ENCODE results near the gene KDM4B. TPM values are rescaled to one million over a fixed set of nuclear protein-coding genes. Genes with fewer than 3 reads are reported as not detected.

Gene KDM4B
- total RNA-seq, 1 donor from 2014 or later: 27.6 TPM

- DNase-seq (ENCODE audit: low spot score): no peak
- intact Hi-C loops (cut with DNase I): no loop called here
These were observed 72.9 kb downstream of the KDM4B start for GRCh38 chr19:5041913-5042187.

GRCh38 chr19:5042556-5042955 lies 73.6 kb downstream of the KDM4B start:
- intact Hi-C loops (cut with DNase I): no loop called here
- no peak for DNase-seq (ENCODE audit: low spot score)

DNA sequence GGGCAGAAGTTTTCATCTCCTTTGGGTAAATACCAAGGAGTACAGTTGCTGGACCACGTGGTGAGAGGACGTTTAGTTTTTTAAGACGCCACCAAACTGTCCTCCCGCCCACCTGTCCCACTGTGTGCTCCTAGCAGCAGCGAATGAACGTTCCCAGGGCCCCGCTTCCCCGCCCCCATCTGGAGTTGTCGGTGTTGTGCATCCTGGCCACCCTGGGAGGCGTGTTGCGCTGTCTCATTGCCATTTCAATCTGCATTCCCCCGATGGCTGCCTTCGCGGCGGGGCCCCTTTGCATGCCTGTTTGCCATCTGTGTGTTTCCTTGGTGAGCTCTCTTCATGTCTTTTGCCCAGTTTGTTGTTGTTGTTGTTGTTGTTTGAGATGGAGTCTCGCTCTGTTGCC lies 76.1 kb downstream of the KDM4B start:
- no peak for DNase-seq (ENCODE audit: low spot score)
- intact Hi-C loops (cut with DNase I): loop anchor here (5.0 kb wide), 2 partner anchors 97 to 532 kb away; no protein-coding TSS in a partner anchor

GRCh38 chr19:5045956-5046338 lies 77.0 kb downstream of the KDM4B start:
- intact Hi-C loops (cut with DNase I): loop anchor here (5.0 kb wide), 2 partner anchors 96 to 531 kb away; no protein-coding TSS in a partner anchor
- no peak for DNase-seq (ENCODE audit: low spot score)

- intact Hi-C loops (cut with DNase I): loop anchor here (5.0 kb wide), 2 partner anchors 96 to 531 kb away; no protein-coding TSS in a partner anchor
- no peak for DNase-seq (ENCODE audit: low spot score)
These were observed 77.6 kb downstream of the KDM4B start for GRCh38 chr19:5046339-5047039.

GRCh38 chr19:5047251-5047935 lies 78.5 kb downstream of the KDM4B start:
- DNase-seq (ENCODE audit: low spot score): no peak
- intact Hi-C loops (cut with DNase I): loop anchor here (5.0 kb wide), 2 partner anchors 95 to 530 kb away; no protein-coding TSS in a partner anchor

GRCh38 chr19:5048091-5048726 lies 79.3 kb downstream of the KDM4B start:
- intact Hi-C loops (cut with DNase I): loop anchor here (5.0 kb wide), 2 partner anchors 94 to 529 kb away; no protein-coding TSS in a partner anchor
- no peak for DNase-seq (ENCODE audit: low spot score)

GRCh38 chr19:5048727-5049553 lies 80.0 kb downstream of the KDM4B start:
- intact Hi-C loops (cut with DNase I): loop anchor here (5.0 kb wide), 2 partner anchors 93 to 528 kb away; no protein-coding TSS in a partner anchor
- no peak for DNase-seq (ENCODE audit: low spot score)

DNA sequence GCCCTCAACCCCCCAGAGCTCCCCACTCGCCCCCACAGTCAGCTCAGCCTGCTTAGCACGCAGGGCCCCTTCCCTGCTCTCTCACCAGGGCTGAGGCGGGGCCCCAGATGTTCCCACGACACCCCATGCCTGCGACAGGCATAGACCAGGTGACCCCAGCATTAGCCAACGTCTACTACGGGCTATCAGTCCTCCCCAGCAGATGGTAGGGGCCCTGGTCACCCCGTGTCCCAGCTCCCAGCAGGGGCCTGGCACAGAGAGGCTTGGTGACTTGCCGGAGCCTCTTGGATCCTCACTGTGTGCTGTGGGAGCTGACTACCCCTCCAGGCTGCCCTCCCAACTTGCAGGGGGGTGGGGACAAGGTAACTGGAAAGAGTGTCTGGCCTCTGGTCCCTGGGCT lies 80.6 kb downstream of the KDM4B start:
- DNase-seq (ENCODE audit: low spot score): no peak
- intact Hi-C loops (cut with DNase I): loop anchor here (5.0 kb wide), 2 partner anchors 93 to 528 kb away; no protein-coding TSS in a partner anchor

DNA sequence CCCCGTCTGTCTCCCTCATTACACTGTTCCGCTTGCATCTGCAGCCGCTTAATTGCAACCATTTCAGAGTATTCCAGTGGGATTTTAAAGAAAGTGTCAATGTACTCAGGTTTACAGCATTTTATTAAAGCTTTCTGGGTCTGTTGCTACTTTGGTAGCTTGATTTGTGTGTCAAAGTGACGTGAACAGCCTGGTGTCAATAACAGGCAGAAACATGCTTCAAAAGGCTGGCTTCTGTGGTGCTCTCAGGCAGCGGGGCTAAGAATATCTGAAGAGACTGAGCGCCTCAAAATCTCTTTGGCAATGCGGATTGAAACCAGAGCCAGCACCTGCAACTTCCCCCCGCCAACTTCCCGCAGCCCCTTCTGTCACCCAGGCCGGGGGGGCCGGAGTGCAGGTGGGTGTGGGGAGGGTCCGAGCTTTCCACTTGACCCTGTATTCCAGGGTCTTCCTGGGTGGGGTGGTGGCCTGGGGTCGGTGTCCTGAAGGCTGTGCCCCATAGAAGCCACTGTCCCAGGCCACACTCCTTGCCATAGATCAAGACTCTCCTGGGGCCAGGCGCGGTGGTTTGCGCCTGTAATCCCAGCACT lies 81.2 kb downstream of the KDM4B start:
- DNase-seq (ENCODE audit: low spot score): no peak
- intact Hi-C loops (cut with DNase I): no loop called here

DNA sequence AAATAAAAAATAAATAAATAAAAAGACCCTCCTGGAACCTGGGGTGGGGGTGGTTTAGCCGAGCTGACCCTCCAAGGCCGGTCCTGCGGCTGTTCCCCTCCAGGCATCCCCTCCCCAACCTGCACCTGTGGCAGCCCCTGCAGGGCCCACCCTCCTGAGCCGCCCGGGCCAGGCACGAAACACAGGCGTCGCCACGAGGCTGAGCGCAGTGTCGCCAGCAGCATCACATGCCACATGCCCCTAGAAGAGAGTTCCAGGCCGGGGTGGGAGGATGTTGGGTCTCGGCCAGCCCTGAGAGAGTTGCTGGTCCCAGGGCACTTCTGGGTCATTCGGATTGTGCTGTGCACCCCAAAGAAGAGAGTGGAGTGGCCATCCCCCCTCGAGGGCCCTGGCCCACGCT lies 82.0 kb downstream of the KDM4B start:
- intact Hi-C loops (cut with DNase I): no loop called here
- DNase-seq (ENCODE audit: low spot score): no peak

DNA sequence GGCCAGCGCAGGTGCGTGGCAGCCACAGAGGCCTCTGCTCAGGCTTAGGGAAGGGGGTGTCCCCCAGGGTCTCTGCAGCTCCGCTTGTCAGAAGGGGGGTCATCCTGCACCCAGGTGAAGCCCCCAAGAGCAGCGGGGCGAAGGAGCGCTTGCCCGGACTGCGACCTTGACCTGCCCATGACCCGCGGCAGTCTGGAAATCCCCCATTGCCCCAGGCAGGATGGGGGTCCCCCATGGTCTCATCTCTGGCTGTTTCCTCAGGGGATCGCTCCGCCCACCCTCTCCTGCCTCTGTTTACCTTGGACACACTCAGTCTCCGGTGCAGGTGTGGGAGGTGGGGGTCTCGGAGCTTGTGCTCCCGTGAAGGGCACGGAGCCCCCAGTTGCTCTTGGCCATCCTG lies 82.7 kb downstream of the KDM4B start:
- intact Hi-C loops (cut with DNase I): no loop called here

DNA sequence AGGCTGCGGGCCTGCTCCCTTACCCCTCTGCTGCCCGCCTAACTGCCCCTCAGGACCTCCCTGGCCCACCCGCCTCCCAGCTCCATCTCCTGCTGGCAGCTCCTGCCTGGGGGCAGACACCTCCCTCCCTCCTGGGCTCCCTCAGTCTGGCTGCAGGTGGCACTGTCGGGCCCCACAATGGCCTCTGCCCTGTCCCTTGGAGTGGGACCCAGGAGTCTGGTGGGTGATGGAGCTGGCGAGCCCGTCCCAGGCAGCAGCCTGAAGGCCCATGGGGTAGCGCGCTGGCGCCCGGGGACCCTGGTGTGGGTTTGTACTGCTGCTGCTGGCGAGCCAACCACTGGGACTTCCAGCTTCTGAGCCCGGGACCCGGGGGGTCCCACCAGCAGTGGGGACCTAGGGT lies 83.6 kb downstream of the KDM4B start:
- intact Hi-C loops (cut with DNase I): no loop called here
- no peak for DNase-seq (ENCODE audit: low spot score)

More for the DNA sequence above, 82.7 kb downstream of the KDM4B start:
- no peak for DNase-seq (ENCODE audit: low spot score)

DNA sequence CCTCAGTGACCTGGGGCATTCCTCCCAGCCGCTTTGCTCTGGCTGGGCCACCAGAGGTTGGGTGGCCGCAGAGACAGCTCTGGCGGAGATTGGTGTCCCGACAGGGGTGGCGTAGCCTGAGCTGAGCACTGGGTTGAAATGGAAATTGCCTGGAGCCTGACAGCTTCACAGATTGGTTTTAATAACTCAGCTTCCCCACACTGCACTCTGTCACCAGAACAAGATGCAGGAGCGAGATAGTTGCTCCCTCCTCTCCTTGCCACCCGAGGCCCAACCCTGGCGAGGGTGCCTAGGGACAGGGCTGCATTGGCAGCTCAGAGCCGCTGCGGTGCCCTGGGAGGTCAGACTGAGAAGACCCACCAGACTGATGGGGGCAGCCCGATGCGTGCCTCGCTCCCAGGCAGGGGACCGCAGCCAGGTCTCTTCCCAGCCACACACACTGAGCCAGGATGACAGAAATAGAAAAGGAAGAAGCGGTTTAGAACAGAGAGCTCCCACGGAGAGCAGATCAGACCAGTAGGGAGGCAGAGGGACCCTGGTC lies 84.1 kb downstream of the KDM4B start:
- intact Hi-C loops (cut with DNase I): no loop called here
- no peak for DNase-seq (ENCODE audit: low spot score)

GRCh38 chr19:5053661-5054060 lies 84.7 kb downstream of the KDM4B start:
- DNase-seq (ENCODE audit: low spot score): no peak
- intact Hi-C loops (cut with DNase I): no loop called here

GRCh38 chr19:5054551-5055456 lies 85.9 kb downstream of the KDM4B start:
- intact Hi-C loops (cut with DNase I): no loop called here
- no peak for DNase-seq (ENCODE audit: low spot score)

DNA sequence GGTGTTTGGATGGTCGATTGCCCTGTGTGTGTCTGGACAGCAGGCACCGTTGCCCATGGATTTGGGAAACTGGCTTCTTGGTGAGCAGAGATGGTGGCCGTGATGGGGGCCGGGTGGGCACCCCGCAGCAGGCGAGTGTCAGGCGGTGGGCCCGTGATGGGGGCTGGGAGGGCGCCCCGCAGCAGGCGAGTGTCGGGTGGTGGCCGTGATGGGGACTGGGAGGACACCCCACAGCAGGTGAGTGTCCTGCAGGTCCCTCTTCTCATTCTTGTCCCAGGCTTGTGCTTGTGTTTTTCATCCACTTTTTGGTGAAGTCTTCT lies 86.5 kb downstream of the KDM4B start:
- DNase-seq (ENCODE audit: low spot score): no peak
- intact Hi-C loops (cut with DNase I): no loop called here

GRCh38 chr19:5057860-5058259 lies 88.9 kb downstream of the KDM4B start:
- intact Hi-C loops (cut with DNase I): no loop called here
- DNase-seq (ENCODE audit: low spot score): no peak

Data from cardiac septum (tissue), 1 donor.